Ammon's horn (tissue), 1 donor: ENCODE data around the gene TDP1.
"Not testable (repeated sequence)": the region's sequence is repeated elsewhere in the genome, so short reads cannot be mapped to it uniquely, and the experiment has no call there.

Experiments
- DNase-seq: peaks from one replicate; pipeline ENCODE4 v3.0.0-alpha.2; 2016; ENCODE audit warnings: low spot score

TDP1 gene

GRCh38 chr14:90049390-90049789 lies 93.7 kb downstream of the TDP1 start:
- no peak for DNase-seq

- no peak for DNase-seq
Measured at GRCh38 chr14:90050271-90050670, 94.5 kb downstream of the TDP1 start.

- no peak for DNase-seq
Measured at GRCh38 chr14:90053044-90053443, 97.3 kb downstream of the TDP1 start.

- DNase-seq, result peak; percentile 33
Measured at GRCh38 chr14:90054803-90055202, 99.1 kb downstream of the TDP1 start.

- DNase-seq, result no peak
Measured at GRCh38 chr14:90056826-90057225, 101.1 kb downstream of the TDP1 start.

GRCh38 chr14:90058876-90059458 lies 103.2 kb downstream of the TDP1 start:
- no peak for DNase-seq

GRCh38 chr14:90060312-90060964 lies 104.7 kb downstream of the TDP1 start:
- DNase-seq, result peak; percentile 74

GRCh38 chr14:90060965-90061684 lies 105.4 kb downstream of the TDP1 start:
- DNase-seq, result no peak

- no peak for DNase-seq
Measured at GRCh38 chr14:90061685-90062126, 106.0 kb downstream of the TDP1 start, which contains the start of gene KCNK13. TSS of gene KCNK13 (plus strand) at chr14:90061994. CDS start at chr14:90062206, 212 bp downstream.

GRCh38 chr14:90062127-90062794 lies 106.5 kb downstream of the TDP1 start:
- DNase-seq, result no peak

GRCh38 chr14:90062822-90063539 lies 107.3 kb downstream of the TDP1 start:
- DNase-seq, result no peak

GRCh38 chr14:90072350-90072749 lies 116.6 kb downstream of the TDP1 start:
- DNase-seq, result no peak

- no peak for DNase-seq
Measured at GRCh38 chr14:90079576-90079975, 123.8 kb downstream of the TDP1 start.

GRCh38 chr14:90087433-90087832 lies 131.7 kb downstream of the TDP1 start:
- DNase-seq, result peak; percentile 81

GRCh38 chr14:90088176-90088575 lies 132.4 kb downstream of the TDP1 start:
- no peak for DNase-seq

GRCh38 chr14:90089486-90089885 lies 133.8 kb downstream of the TDP1 start:
- not testable (repeated sequence) for DNase-seq

GRCh38 chr14:90091393-90091792 lies 135.7 kb downstream of the TDP1 start:
- no peak for DNase-seq

- DNase-seq, result no peak
Measured at GRCh38 chr14:90093942-90094595, 138.3 kb downstream of the TDP1 start.
